Neuronal stem cell (in vitro differentiated cells): Measurements from ENCODE around the gene HOXB7.

Experiments
- DNase-seq: peaks from one replicate; pipeline ENCODE4 v3.0.0-alpha.2; 2013; ENCODE audit warnings: low spot score
- H2AFZ ChIP-seq: one replicate; pipeline ENCODE4 v1.6.1; 2013; ENCODE audit warnings: mild to moderate bottlenecking, low read length, inconsistent platforms
- H2AK5ac ChIP-seq: 2 replicates; pipeline ENCODE4 v1.6.1; 2013; ENCODE audit warnings: low read depth, mild to moderate bottlenecking, inconsistent platforms, low read length, moderate library complexity, mixed read lengths
- H2BK120ac ChIP-seq: 2 replicates; pipeline ENCODE4 v1.6.1; 2013; ENCODE audit warnings: low read depth, mild to moderate bottlenecking, inconsistent platforms, low read length, moderate library complexity, mixed read lengths
- H2BK12ac ChIP-seq: one replicate; pipeline ENCODE4 v1.6.1; 2013; ENCODE audit warnings: low read length, inconsistent platforms
- H2BK15ac ChIP-seq: 2 replicates; pipeline ENCODE4 v1.6.1; 2013; ENCODE audit warnings: mild to moderate bottlenecking, low read length, inconsistent platforms, mixed read lengths
- H2BK5ac ChIP-seq: one replicate; pipeline ENCODE4 v1.6.1; 2013; ENCODE audit warnings: inconsistent platforms, mild to moderate bottlenecking, low read length, moderate library complexity
- H3K14ac ChIP-seq: one replicate; pipeline ENCODE4 v1.6.1; 2013; ENCODE audit warnings: low read length, inconsistent platforms
- H3K18ac ChIP-seq: 2 replicates; pipeline ENCODE4 v1.6.1; 2013; ENCODE audit warnings: low read length, inconsistent platforms
- H3K23ac ChIP-seq: 2 replicates; pipeline ENCODE4 v1.6.1; 2013; ENCODE audit warnings: low read depth, mild to moderate bottlenecking, mixed read lengths, low read length, inconsistent platforms; ENCODE audit not compliant: poor library complexity
- H3K27ac ChIP-seq: replicated peaks from 3 replicates; pipeline ENCODE4 v1.5.1; 2013; ENCODE audit warnings: low read length, inconsistent platforms
- H3K27me3 ChIP-seq, 3 experiments: 2 replicates each; pipeline ENCODE4 v1.6.1; 2013; ENCODE audit warnings: low read length in 3 of 3, mild to moderate bottlenecking in 2 of 3, inconsistent platforms in 1 of 3, low read depth in 1 of 3, mixed read lengths in 1 of 3, moderate library complexity in 1 of 3; ENCODE audit not compliant: control insufficient read depth in 3 of 3, insufficient read depth in 3 of 3
- H3K36me3 ChIP-seq, 2 donors: replicated peaks in 1 of 2; 2 replicates each; pipeline ENCODE4 v1.6.1; 2013; ENCODE audit warnings: low read length in 2 of 2; ENCODE audit not compliant: control insufficient read depth in 2 of 2, insufficient read depth in 2 of 2
- H3K4ac ChIP-seq: 2 replicates; pipeline ENCODE4 v1.6.1; 2013; ENCODE audit warnings: inconsistent platforms, mild to moderate bottlenecking, low read length, moderate library complexity
- H3K4me1 ChIP-seq, 2 donors: 1 replicate in 1 of 2; 2 replicates in 1 of 2; pipeline ENCODE4 v1.6.1; 2013; ENCODE audit warnings: low read length in 2 of 2, low read depth in 1 of 2; ENCODE audit not compliant: control insufficient read depth in 2 of 2, insufficient read depth in 1 of 2
- H3K4me2 ChIP-seq: one replicate; pipeline ENCODE4 v1.6.1; 2013; ENCODE audit warnings: mild to moderate bottlenecking, low read length, inconsistent platforms; ENCODE audit not compliant: insufficient read depth, poor library complexity, severe bottlenecking
- H3K4me3 ChIP-seq, 2 donors: 2 replicates each; pipeline ENCODE4 v1.5.1; 2013; ENCODE audit warnings: low read length in 2 of 2, mild to moderate bottlenecking in 2 of 2, inconsistent platforms in 1 of 2, moderate library complexity in 1 of 2
- H3K79me1 ChIP-seq: one replicate; pipeline ENCODE4 v1.6.1; 2013; ENCODE audit warnings: low read depth, mild to moderate bottlenecking, inconsistent platforms, low read length, moderate library complexity
- H3K9ac ChIP-seq: one replicate; pipeline ENCODE4 v1.6.1; 2013; ENCODE audit warnings: mild to moderate bottlenecking, low read depth, low read length, inconsistent platforms; ENCODE audit not compliant: poor library complexity
- H3K9me3 ChIP-seq, 2 donors: replicated peaks in 1 of 2; 2 replicates each; pipeline versions ENCODE3 to v1.6.1; 2013; ENCODE audit warnings: low read length in 2 of 2, mild to moderate bottlenecking in 2 of 2, inconsistent platforms in 1 of 2, low read depth in 1 of 2, mixed read lengths in 1 of 2, moderate library complexity in 1 of 2; ENCODE audit not compliant: control insufficient read depth in 2 of 2, insufficient read depth in 1 of 2
- H4K8ac ChIP-seq: one replicate; pipeline ENCODE4 v1.6.1; 2013; ENCODE audit warnings: low read depth, mild to moderate bottlenecking, inconsistent platforms, low read length, moderate library complexity
- H4K91ac ChIP-seq: one replicate; pipeline ENCODE4 v1.6.1; 2013; ENCODE audit warnings: low read length, low read depth, mild to moderate bottlenecking, inconsistent platforms; ENCODE audit not compliant: poor library complexity
- WGBS, 2 donors: extraction: QIAGEN DNeasy Blood & Tissue Kit; methylation state at CpG; one replicate each; pipeline ENCODE4 v1.1.7; 2013; ENCODE audit warnings: missing lambda C conversion rate in 2 of 2, mixed read lengths in 1 of 2; ENCODE audit not compliant: insufficient read length in 2 of 2, insufficient replicate concordance in 1 of 2; ENCODE audit errors: extremely low coverage in 2 of 2; 5-methylcytosine and 5-hydroxymethylcytosine counted together

HOXB7 gene

DNA sequence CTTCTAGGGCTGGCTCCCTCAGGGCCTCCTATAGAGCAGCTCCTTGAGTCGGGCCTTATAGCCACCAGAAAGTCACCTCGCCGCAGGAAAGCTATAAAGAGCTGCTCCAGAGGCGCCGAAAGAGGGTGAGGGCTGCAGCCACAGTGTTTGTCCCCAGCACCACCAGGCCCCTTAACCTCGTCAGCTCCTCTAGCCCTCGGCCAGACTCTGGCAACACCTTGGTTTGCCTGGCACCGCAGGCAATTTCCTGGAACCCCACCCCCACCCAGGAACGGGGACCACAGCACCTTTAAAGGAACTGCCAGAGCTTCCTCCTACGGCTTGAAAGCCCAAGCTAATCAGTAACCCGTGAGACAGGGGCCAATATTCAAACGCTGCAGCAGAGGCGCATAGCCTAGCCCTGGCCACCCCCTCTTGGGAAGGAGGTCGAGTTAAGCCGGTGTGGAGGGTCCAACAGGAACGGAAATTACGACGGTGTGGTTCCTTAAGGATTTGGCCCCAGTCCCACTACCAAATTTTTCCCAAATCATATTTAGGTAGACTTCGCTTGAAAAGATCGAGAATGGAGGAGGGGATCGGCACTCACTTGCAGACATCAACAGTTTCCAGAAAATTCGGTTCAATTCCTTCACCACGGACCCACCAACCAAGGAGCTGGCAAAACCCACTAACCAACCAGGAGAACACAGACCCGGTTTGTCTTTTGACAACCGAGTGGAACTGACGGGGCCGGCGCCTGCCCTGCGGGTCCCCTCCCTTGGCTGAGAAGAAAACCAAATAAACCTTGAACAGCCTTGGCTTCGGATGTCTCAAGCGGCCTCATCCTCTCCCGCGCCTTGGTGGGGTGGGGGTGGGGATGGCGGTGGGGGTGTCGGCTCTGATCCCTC, 9.0 kb downstream of the HOXB7 start:
- no CpG with 5 or more reads among the region's 35 CpGs for WGBS, 2 donors
- no peak overlapping the region for H3K4me3 ChIP-seq
- H2AK5ac ChIP-seq, result no peak overlapping the region
- H2BK15ac ChIP-seq, result no peak overlapping the region
- no peak overlapping the region for H2AFZ ChIP-seq
- H3K9me3 ChIP-seq, result peaks cover 4 to 10% of the 10 kb centered on the region in 2 donors
- no peak overlapping the region for H3K9ac ChIP-seq
- H3K4me2 ChIP-seq, result no peak overlapping the region
- no peak overlapping the region for H2BK5ac ChIP-seq
- H3K36me3 ChIP-seq, result no peaks in the 10 kb centered on the region
- no peak for DNase-seq
- H4K91ac ChIP-seq, result no peak overlapping the region
- no peak overlapping the region for H2BK12ac ChIP-seq
- peaks cover 74 to 100% (median 100%) of the 10 kb centered on the region in 3 experiments for H3K27me3 ChIP-seq
- no peak overlapping the region for H3K18ac ChIP-seq
- H2BK120ac ChIP-seq, result no peak overlapping the region
- H3K79me1 ChIP-seq, result no peaks in the 10 kb centered on the region
- no peak overlapping the region for H3K4ac ChIP-seq
- H4K8ac ChIP-seq, result no peak overlapping the region
- peak overlapping the region; percentile 21 for H3K23ac ChIP-seq
- no peaks in the 10 kb centered on the region for H3K4me1 ChIP-seq
- H3K14ac ChIP-seq, result no peak overlapping the region
- no peak overlapping the region for H3K27ac ChIP-seq

DNA sequence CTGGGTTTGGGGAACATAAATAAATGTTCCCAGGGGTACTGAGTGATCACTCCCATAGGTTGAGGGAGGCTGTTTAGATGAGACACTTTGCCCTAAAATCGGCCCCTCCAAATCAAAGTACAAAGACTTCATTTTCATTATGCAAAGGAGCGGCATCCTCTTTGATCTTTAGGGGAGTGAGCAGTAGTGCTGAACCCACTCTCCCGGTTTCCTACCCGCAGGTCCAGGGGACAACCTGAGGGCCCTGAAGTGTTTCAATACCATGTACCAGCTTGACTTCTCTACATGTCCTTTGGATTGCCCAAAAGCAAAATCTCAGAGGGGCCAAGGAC, 9.6 kb downstream of the HOXB7 start:
- peaks cover 4 to 6% of the 10 kb centered on the region in 2 donors for H3K9me3 ChIP-seq
- no peaks in the 10 kb centered on the region for H3K79me1 ChIP-seq
- no peak overlapping the region for H2BK15ac ChIP-seq
- H4K8ac ChIP-seq, result no peak overlapping the region
- H2BK120ac ChIP-seq, result no peak overlapping the region
- H2AFZ ChIP-seq, result no peak overlapping the region
- H3K27ac ChIP-seq, result no peak overlapping the region
- H3K18ac ChIP-seq, result no peak overlapping the region
- no peak overlapping the region for H3K14ac ChIP-seq
- no CpG with 5 or more reads among the region's 4 CpGs for WGBS, 2 donors
- H3K4me1 ChIP-seq, result no peaks in the 10 kb centered on the region
- H3K4ac ChIP-seq, result no peak overlapping the region
- H4K91ac ChIP-seq, result no peak overlapping the region
- no peak overlapping the region for H3K23ac ChIP-seq
- no peak overlapping the region for H3K4me2 ChIP-seq
- no peak for DNase-seq
- no peak overlapping the region for H3K4me3 ChIP-seq
- peaks cover 74 to 100% (median 100%) of the 10 kb centered on the region in 3 experiments for H3K27me3 ChIP-seq
- no peak overlapping the region for H2AK5ac ChIP-seq
- H3K9ac ChIP-seq, result no peak overlapping the region
- H2BK5ac ChIP-seq, result no peak overlapping the region
- no peaks in the 10 kb centered on the region for H3K36me3 ChIP-seq
- H2BK12ac ChIP-seq, result no peak overlapping the region

DNA sequence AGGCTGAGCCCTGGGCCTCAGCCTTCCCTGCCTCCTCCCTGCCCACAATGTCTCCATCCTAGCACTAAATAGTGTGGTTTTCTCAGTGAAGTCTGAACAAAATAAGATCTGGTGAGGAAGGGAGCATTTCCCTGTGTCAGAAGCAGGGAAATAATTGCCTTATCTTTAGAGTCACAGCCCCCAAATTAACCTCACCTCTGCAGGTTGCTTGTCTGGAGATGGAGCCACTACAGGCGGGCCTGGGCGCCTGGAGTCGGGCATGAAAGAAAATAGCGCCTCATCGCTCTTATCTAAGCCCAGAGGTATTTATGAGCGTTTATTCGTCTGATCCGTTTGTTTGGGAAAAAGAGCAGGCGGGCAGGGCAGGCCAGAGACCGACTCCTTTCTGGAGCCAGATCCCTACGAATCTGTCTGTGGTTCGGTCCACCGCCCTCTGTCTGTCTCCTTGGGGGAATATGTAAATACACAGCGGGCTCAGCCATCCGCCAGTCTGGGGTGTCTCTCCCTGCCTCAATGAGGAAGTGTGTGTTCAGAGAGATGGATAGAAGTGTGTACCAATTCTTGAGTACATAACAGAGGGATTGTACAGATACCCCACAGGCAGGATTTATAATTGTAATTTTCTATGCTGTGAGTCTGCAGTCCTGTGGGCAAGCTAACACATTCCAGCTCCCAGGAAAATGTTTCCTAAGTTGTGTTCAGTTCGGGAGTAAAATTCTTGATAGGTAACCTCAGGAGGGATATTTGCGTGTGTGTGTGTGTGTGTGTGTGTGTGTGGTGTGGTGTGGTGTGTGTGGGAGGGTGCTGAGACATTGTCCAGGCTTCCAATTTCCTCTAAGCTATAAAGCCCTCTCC, 10.3 kb downstream of the HOXB7 start:
- Histone ChIP-seq H3K23ac (no peak overlapping the region), H3K18ac (no peak overlapping the region), H2BK15ac (no peak overlapping the region), H3K27me3 (peaks cover 74 to 100% (median 100%) of the 10 kb centered on the region in 3 experiments), H2BK5ac (no peak overlapping the region), H3K14ac (no peak overlapping the region), H2BK12ac (no peak overlapping the region), H2BK120ac (no peak overlapping the region), H4K91ac (no peak overlapping the region), H3K4me1 (no peaks in the 10 kb centered on the region), H2AK5ac (no peak overlapping the region), H3K36me3 (no peaks in the 10 kb centered on the region), H3K79me1 (no peaks in the 10 kb centered on the region), H3K4me3 (no peak overlapping the region), H3K9ac (no peak overlapping the region), H4K8ac (no peak overlapping the region), H3K9me3 (peaks cover 4 to 6% of the 10 kb centered on the region in 2 donors), H3K4me2 (no peak overlapping the region), H3K4ac (no peak overlapping the region), H3K27ac (no peak overlapping the region), H2AFZ (no peak overlapping the region)
- DNase-seq, result no peak
- WGBS, 2 donors, result no CpG with 5 or more reads among the region's 17 CpGs

DNA sequence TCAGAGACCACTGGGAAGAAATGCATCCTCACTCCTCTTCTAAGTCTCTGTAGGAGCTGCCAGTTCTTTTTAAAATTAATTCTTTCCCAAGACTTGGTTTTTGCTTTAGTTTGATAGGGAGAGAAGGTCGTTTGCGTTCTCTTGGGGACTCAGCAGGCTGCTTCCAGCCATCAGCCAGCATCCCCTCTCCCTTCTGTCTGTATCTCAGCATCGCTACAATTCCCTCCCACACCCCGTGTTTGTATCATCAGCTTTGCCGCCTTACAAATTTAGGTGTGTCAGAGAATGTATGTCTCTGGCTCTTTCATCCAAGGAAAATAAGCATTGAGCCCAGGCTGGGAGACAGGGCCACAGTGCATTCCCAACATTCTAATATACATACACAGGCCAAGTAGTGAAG, 11.5 kb downstream of the HOXB7 start:
- H2AK5ac ChIP-seq, result no peak overlapping the region
- no peak overlapping the region for H2AFZ ChIP-seq
- H3K27me3 ChIP-seq, result peaks cover 78 to 100% (median 100%) of the 10 kb centered on the region in 3 experiments
- H3K9ac ChIP-seq, result no peak overlapping the region
- no peak overlapping the region for H3K27ac ChIP-seq
- H3K4me3 ChIP-seq, result no peak overlapping the region
- no peak overlapping the region for H3K23ac ChIP-seq
- no peak overlapping the region for H4K8ac ChIP-seq
- no peaks in the 10 kb centered on the region for H3K36me3 ChIP-seq
- no peak overlapping the region for H3K4ac ChIP-seq
- no peak overlapping the region for H2BK15ac ChIP-seq
- H3K9me3 ChIP-seq, result peaks cover 0 to 6% of the 10 kb centered on the region in 2 donors
- no peak overlapping the region for H3K18ac ChIP-seq
- no peak overlapping the region for H2BK12ac ChIP-seq
- WGBS, 2 donors, result no CpG with 5 or more reads among the region's 5 CpGs
- H4K91ac ChIP-seq, result no peak overlapping the region
- no peaks in the 10 kb centered on the region for H3K4me1 ChIP-seq
- DNase-seq, result no peak
- H3K79me1 ChIP-seq, result no peaks in the 10 kb centered on the region
- no peak overlapping the region for H2BK120ac ChIP-seq
- H3K4me2 ChIP-seq, result no peak overlapping the region
- no peak overlapping the region for H3K14ac ChIP-seq
- no peak overlapping the region for H2BK5ac ChIP-seq
